PC-9 (cell line): ENCODE results near the gene KRTAP2-1. TPM values are rescaled to one million over a fixed set of nuclear protein-coding genes. Genes with fewer than 3 reads are reported as not detected.
"Not testable (repeated sequence)": the region's sequence is repeated elsewhere in the genome, so short reads cannot be mapped to it uniquely, and the experiment has no call there.

Experiments used
- BruUV-seq: library from RNA; stranded (reverse); fragments of 400-500 nt; replicated peaks from 2 replicates; lab custom pipeline; 2021; lab: Mats Ljungman, UMichigan
- CTCF ChIA-PET: fragments of 300-600 bp; sonication (Branson Sonifier 250); formaldehyde crosslinking; loops from one replicate; lab custom pipeline; 2022; ENCODE audit warnings: antibody characterized with exemption; lab: Charles Lee
- POLR2A ChIA-PET: fragments of 300-600 bp; sonication (Branson Sonifier 250); formaldehyde crosslinking; loops from one replicate; lab custom pipeline; 2022; ENCODE audit warnings: antibody characterized with exemption; ENCODE audit not compliant: unreplicated experiment; lab: Charles Lee
- DNase-seq, 2 experiments: peaks; one replicate each; pipeline versions ENCODE4 v3.0.0 to v3.0.0-alpha.2; 2015 to 2022; ENCODE audit warnings: mixed read lengths in 1 of 2
- H2AFZ ChIP-seq: fragments of 200-600 bp; sonication (generic); 2 replicates; pipeline ENCODE4 v1.8.1; 2017; ENCODE audit warnings: antibody characterized with exemption
- H3F3A ChIP-seq: fragments of 200-600 bp; sonication (generic); 2 replicates; pipeline ENCODE4 v1.8.1; 2017; ENCODE audit warnings: antibody characterized with exemption, mild to moderate bottlenecking, low read depth; ENCODE audit not compliant: insufficient read depth
- H3K27ac ChIP-seq: fragments of 200-600 bp; sonication (generic); 2 replicates; pipeline ENCODE4 v1.6.1; 2016; ENCODE audit warnings: mixed run types
- H3K27me3 ChIP-seq: fragments of 200-600 bp; sonication (generic); 2 replicates; pipeline ENCODE4 v1.6.1; 2016; ENCODE audit warnings: low read depth, mixed run types; ENCODE audit not compliant: insufficient read depth
- H3K36me3 ChIP-seq: fragments of 200-600 bp; sonication (generic); 2 replicates; pipeline ENCODE4 v1.6.1; 2016; ENCODE audit warnings: low read depth, mixed run types
- H3K4me1 ChIP-seq: fragments of 200-600 bp; sonication (generic); replicated peaks from 2 replicates; pipeline ENCODE4 v1.6.1; 2016; ENCODE audit warnings: mixed run types; ENCODE audit not compliant: insufficient read depth
- H3K4me2 ChIP-seq: fragments of 200-600 bp; sonication (generic); 2 replicates; pipeline ENCODE4 v1.6.1; 2017; ENCODE audit warnings: mixed run types
- H3K4me3 ChIP-seq: fragments of 200-600 bp; sonication (generic); 2 replicates; pipeline ENCODE4 v1.6.1; 2016; ENCODE audit warnings: mixed run types
- H3K79me2 ChIP-seq: fragments of 200-600 bp; sonication (generic); 2 replicates; pipeline ENCODE4 v1.6.1; 2017; ENCODE audit warnings: low read depth, mixed run types
- H3K9me2 ChIP-seq: fragments of 200-600 bp; sonication (generic); 2 replicates; pipeline ENCODE4 v1.8.1; 2017; ENCODE audit warnings: mild to moderate bottlenecking; ENCODE audit not compliant: insufficient read depth
- H3K9me3 ChIP-seq: fragments of 200-600 bp; sonication (generic); 2 replicates; pipeline ENCODE4 v1.8.1; 2016; ENCODE audit warnings: low read depth; ENCODE audit not compliant: insufficient read depth
- H4K20me1 ChIP-seq: fragments of 200-600 bp; sonication (generic); 2 replicates; pipeline ENCODE4 v1.8.1; 2017; ENCODE audit not compliant: insufficient read depth
- EZH2 ChIP-seq: fragments of 200-600 bp; sonication (generic); IDR thresholded peaks from 2 replicates; pipeline ENCODE4 v1.8.0; 2017; ENCODE audit warnings: antibody characterized with exemption, low read depth
- intact Hi-C: fragments of 100-400 bp; cut with micrococcal nuclease; formaldehyde crosslinking; loops from one replicate; pipeline ENCODE4 v1.10.0; 2022; ENCODE audit not compliant: unreplicated experiment
- total RNA-seq: library from RNA; stranded (reverse); gene quantifications from 2 replicates; pipeline ENCODE4 v1.2.3, GENCODE V29; 2021
- TF ChIP-seq, protein P1 (sequence below): fragments of 200-600 bp; sonication (generic); conservative IDR thresholded peaks from 2 replicates; pipeline ENCODE4 v1.6.1; 2017; ENCODE audit warnings: mixed run types, antibody characterized with exemption, mild to moderate bottlenecking, moderate library complexity

The KRTAP2-1 gene
- total RNA-seq, 1 experiment from 2014 or later = not detected

- Histone ChIP-seq H3K4me3 (no peak overlapping the region), H2AFZ (no peak overlapping the region), H3F3A (peaks cover 25% of the 10 kb centered on the region), H3K9me3 (no peaks in the 10 kb centered on the region), H3K27ac (no peak overlapping the region), H3K36me3 (no peaks in the 10 kb centered on the region), H3K4me1 (peaks cover 54% of the 10 kb centered on the region), H3K79me2 (no peaks in the 10 kb centered on the region), H3K9me2 (no peaks in the 10 kb centered on the region), H3K27me3 (no peaks in the 10 kb centered on the region), H3K4me2 (no peak overlapping the region), H4K20me1 (no peaks in the 10 kb centered on the region)
- intact Hi-C loops = loop anchor here (5.0 to 10.0 kb wide), 2 partner anchors 259 to 481 kb away; no protein-coding TSS in a partner anchor
- ChIA-PET CTCF (interaction anchor here (0.7 kb wide), 1 partner anchor 44 kb away, joined by 3 read pairs; no protein-coding TSS in a partner anchor), POLR2A (no interaction called here)
- DNase-seq = no peak
- no TSS peak for BruUV-seq
- TF ChIP-seq EZH2 = no peak
- TF ChIP-seq, protein P1, sequence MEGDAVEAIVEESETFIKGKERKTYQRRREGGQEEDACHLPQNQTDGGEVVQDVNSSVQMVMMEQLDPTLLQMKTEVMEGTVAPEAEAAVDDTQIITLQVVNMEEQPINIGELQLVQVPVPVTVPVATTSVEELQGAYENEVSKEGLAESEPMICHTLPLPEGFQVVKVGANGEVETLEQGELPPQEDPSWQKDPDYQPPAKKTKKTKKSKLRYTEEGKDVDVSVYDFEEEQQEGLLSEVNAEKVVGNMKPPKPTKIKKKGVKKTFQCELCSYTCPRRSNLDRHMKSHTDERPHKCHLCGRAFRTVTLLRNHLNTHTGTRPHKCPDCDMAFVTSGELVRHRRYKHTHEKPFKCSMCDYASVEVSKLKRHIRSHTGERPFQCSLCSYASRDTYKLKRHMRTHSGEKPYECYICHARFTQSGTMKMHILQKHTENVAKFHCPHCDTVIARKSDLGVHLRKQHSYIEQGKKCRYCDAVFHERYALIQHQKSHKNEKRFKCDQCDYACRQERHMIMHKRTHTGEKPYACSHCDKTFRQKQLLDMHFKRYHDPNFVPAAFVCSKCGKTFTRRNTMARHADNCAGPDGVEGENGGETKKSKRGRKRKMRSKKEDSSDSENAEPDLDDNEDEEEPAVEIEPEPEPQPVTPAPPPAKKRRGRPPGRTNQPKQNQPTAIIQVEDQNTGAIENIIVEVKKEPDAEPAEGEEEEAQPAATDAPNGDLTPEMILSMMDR = no peak
Observed at GRCh38 chr17:41063449-41063848, 16.3 kb upstream of the KRTAP2-1 start.

DNA sequence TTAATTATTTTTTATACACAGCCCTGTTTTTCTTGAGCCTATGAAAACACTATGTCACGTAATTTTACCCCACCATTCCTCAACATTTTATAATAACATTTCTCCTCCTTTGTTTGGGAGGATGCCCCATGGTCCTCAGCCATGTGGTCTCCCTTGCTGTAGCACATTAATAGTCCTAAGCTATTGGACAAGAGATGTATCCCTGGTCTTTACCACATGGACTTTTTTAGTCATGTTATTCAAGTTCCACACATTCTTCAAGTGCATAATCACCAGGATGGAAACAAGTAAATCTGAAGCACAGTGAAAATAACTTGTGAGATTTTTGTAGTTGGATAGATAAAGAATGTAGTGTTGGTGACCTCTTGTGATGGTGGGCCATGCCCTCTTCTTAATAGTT lies 14.8 kb upstream of the KRTAP2-1 start:
- peak in 1 of 2 experiments; percentile 47 for DNase-seq
- H3K27me3 ChIP-seq = no peaks in the 10 kb centered on the region
- no TSS peak for BruUV-seq
- H3F3A ChIP-seq = peaks cover 31% of the 10 kb centered on the region
- peaks cover 60% of the 10 kb centered on the region for H3K4me1 ChIP-seq
- 0 out of 2 replicates have a peak, but pooled peaks cover 5% of the 10 kb centered on the region for H3K36me3 ChIP-seq
- intact Hi-C loops = loop anchor here (2.0 to 10.0 kb wide), 3 partner anchors 71 to 483 kb away; no protein-coding TSS in a partner anchor
- no peaks in the 10 kb centered on the region for H4K20me1 ChIP-seq
- H3K9me3 ChIP-seq = no peaks in the 10 kb centered on the region
- H3K79me2 ChIP-seq = no peaks in the 10 kb centered on the region
- no peak overlapping the region for H3K27ac ChIP-seq
- no peak overlapping the region for H2AFZ ChIP-seq
- H3K4me3 ChIP-seq = no peak overlapping the region
- CTCF ChIA-PET = no interaction called here
- H3K4me2 ChIP-seq = no peak overlapping the region
- POLR2A ChIA-PET = no interaction called here
- no peaks in the 10 kb centered on the region for H3K9me2 ChIP-seq
- TF ChIP-seq, protein P1 = no peak
- TF ChIP-seq EZH2 = no peak

- Histone ChIP-seq H3K9me3 (no peaks in the 10 kb centered on the region), H3K27ac (peak within 1 kb of the TSS; percentile 88), H3K27me3 (no peaks in the 10 kb centered on the region), H3K9me2 (no peaks in the 10 kb centered on the region), H4K20me1 (no peaks in the 10 kb centered on the region), H3K4me1 (peaks cover 47% of the 10 kb centered on the region), H2AFZ (no peak within 1 kb of the TSS), H3K4me2 (peak within 1 kb of the TSS; percentile 43), H3K36me3 (0 out of 2 replicates have a peak, but pooled peaks cover 5% of the 10 kb centered on the region), H3K79me2 (no peaks in the 10 kb centered on the region), H3K4me3 (no peak within 1 kb of the TSS), H3F3A (peaks cover 26% of the 10 kb centered on the region)
- BruUV-seq = no TSS peak
- peak; percentile 64 to 93 for DNase-seq
- POLR2A ChIA-PET = interaction anchor here (0.5 to 1.0 kb wide), 3 partner anchors 158 to 446 kb away, joined by 4 to 20 read pairs (median 8); partner anchors contain the start of gene KRT13
- TF ChIP-seq, protein P1 = no peak
- TF ChIP-seq EZH2 = no peak
- intact Hi-C loops = loop anchor here (1.0 to 10.0 kb wide), 4 partner anchors 73 to 485 kb away; no protein-coding TSS in a partner anchor
- CTCF ChIA-PET = no interaction called here
Observed at GRCh38 chr17:41060052-41060604, 13.0 kb upstream of the KRTAP2-1 start, which contains the start of gene KRTAP2-3. TSS of gene KRTAP2-3 (minus strand) at chr17:41060114. CDS start at chr17:41060050, 64 bp downstream.

GRCh38 chr17:41059276-41060051 lies 12.3 kb upstream of the KRTAP2-1 start:
- peak overlapping the region; percentile 43 for H3K4me2 ChIP-seq

More at GRCh38 chr17:41059276-41060051, 12.3 kb upstream of the KRTAP2-1 start:
- TSS peak; percentile 95 for BruUV-seq
- H3K9me3 ChIP-seq, CTCF ChIA-PET, H4K20me1 ChIP-seq, H3K27me3 ChIP-seq, H3K79me2 ChIP-seq, H2AFZ ChIP-seq, H3K4me3 ChIP-seq, H3K36me3 ChIP-seq, H3K9me2 ChIP-seq: not testable (repeated sequence)
- Histone ChIP-seq H3K27ac (peak overlapping the region; percentile 88), H3K4me1 (peaks cover 43% of the 10 kb centered on the region), H3F3A (peaks cover 26% of the 10 kb centered on the region)
- intact Hi-C loops = loop anchor here (1.0 to 10.0 kb wide), 4 partner anchors 73 to 485 kb away; no protein-coding TSS in a partner anchor
- DNase-seq = peak; percentile 21 to 93
- POLR2A ChIA-PET = interaction anchor here (0.6 to 0.9 kb wide), 6 partner anchors 20 to 573 kb away, joined by 3 to 10 read pairs (median 7); partner anchors contain the start of gene KRT19
